Upper lobe of right lung (tissue), 1 donor: ENCODE data around the gene SRGAP3. TPM values are rescaled to one million over a fixed set of nuclear protein-coding genes. Genes with fewer than 3 reads are reported as not detected.

Source experiments
- ATAC-seq: fragments of 200-7000 bp; cut with Tn5 transposase; one replicate; pipeline ENCODE4 v1.9.1; 2020; ENCODE audit warnings: mild to moderate bottlenecking, moderate library complexity
- DNase-seq: peaks from one replicate; pipeline ENCODE4 v3.0.0-alpha.2; 2020
- H3K27ac ChIP-seq: fragments of 200-600 bp; one replicate; pipeline ENCODE4 v1.8.0; 2022
- H3K27me3 ChIP-seq: fragments of 200-600 bp; one replicate; pipeline ENCODE4 v1.8.0; 2022; ENCODE audit warnings: mild to moderate bottlenecking
- H3K36me3 ChIP-seq: fragments of 200-600 bp; one replicate; pipeline ENCODE4 v1.8.0; 2022
- H3K4me1 ChIP-seq: fragments of 200-600 bp; one replicate; pipeline ENCODE4 v1.8.0; 2022
- H3K4me3 ChIP-seq: fragments of 200-600 bp; one replicate; pipeline ENCODE4 v1.8.0; 2022; ENCODE audit warnings: mild to moderate bottlenecking
- H3K9me3 ChIP-seq: fragments of 200-600 bp; one replicate; pipeline ENCODE4 v1.8.0; 2022
- intact Hi-C: fragments of 100-400 bp; cut with DNase I; formaldehyde crosslinking; loops from one replicate; pipeline ENCODE4 v1.11.0; 2022
- total RNA-seq: library from RNA; stranded (reverse); fragmentation: NEBNext Ultra II Directional; extraction: Animal tissue kit (Norgen Biotek cat#: 25700); gene quantifications from one replicate; pipeline ENCODE4 v1.2.1, GENCODE V29; 2021
- TF ChIP-seq, protein P1 (sequence below): fragments of 200-600 bp; IDR thresholded peaks from one replicate; pipeline ENCODE4 v1.8.0; 2022; ENCODE audit warnings: antibody characterized with exemption
- donor health status: DM: no; HTN: yes; CAD: no; lungs with severe emphysema.

The SRGAP3 gene
- total RNA-seq, 1 donor from 2014 or later, result 3.2 TPM

- Histone ChIP-seq H3K27ac (no peak overlapping the region), H3K4me1 (peaks cover 10% of the 10 kb centered on the region), H3K9me3 (no peaks in the 10 kb centered on the region), H3K4me3 (no peak overlapping the region), H3K36me3 (no peaks in the 10 kb centered on the region), H3K27me3 (no peaks in the 10 kb centered on the region)
- DNase-seq (no peak), ATAC-seq (no peak)
- intact Hi-C loops, result no loop called here
- TF ChIP-seq, protein P1, sequence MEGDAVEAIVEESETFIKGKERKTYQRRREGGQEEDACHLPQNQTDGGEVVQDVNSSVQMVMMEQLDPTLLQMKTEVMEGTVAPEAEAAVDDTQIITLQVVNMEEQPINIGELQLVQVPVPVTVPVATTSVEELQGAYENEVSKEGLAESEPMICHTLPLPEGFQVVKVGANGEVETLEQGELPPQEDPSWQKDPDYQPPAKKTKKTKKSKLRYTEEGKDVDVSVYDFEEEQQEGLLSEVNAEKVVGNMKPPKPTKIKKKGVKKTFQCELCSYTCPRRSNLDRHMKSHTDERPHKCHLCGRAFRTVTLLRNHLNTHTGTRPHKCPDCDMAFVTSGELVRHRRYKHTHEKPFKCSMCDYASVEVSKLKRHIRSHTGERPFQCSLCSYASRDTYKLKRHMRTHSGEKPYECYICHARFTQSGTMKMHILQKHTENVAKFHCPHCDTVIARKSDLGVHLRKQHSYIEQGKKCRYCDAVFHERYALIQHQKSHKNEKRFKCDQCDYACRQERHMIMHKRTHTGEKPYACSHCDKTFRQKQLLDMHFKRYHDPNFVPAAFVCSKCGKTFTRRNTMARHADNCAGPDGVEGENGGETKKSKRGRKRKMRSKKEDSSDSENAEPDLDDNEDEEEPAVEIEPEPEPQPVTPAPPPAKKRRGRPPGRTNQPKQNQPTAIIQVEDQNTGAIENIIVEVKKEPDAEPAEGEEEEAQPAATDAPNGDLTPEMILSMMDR, result no peak
Measured at GRCh38 chr3:9026320-9027045, 223.0 kb downstream of the SRGAP3 start.

GRCh38 chr3:9024341-9024740, 225.1 kb downstream of the SRGAP3 start:
- Histone ChIP-seq H3K36me3 (no peaks in the 10 kb centered on the region), H3K4me3 (no peak overlapping the region), H3K4me1 (peaks cover 10% of the 10 kb centered on the region), H3K9me3 (no peaks in the 10 kb centered on the region), H3K27ac (no peak overlapping the region), H3K27me3 (no peaks in the 10 kb centered on the region)
- TF ChIP-seq, protein P1, result no peak
- intact Hi-C loops, result no loop called here
- no peak for ATAC-seq
- DNase-seq, result no peak

DNA sequence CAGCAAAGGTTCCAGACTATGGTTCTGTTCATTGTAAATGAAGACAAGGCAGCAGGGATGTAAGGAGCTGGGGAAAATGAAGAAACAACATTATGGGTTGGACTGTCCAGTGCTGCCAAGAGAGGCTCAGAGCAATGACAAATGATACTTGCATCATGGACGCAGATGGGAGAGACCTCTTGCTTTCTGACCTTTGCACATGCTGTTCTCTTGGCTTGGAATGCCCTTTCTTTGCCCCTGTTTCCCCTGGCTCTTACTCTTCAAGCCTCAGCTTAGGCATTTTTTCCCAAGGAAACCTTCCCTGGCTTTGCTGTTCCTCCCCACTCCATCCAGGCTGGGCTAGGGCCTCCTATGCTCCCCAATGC, 226.2 kb downstream of the SRGAP3 start:
- Histone ChIP-seq H3K27me3 (no peaks in the 10 kb centered on the region), H3K4me1 (peaks cover 7% of the 10 kb centered on the region), H3K9me3 (no peaks in the 10 kb centered on the region), H3K27ac (no peak overlapping the region), H3K36me3 (no peaks in the 10 kb centered on the region), H3K4me3 (no peak overlapping the region)
- intact Hi-C loops, result no loop called here
- TF ChIP-seq, protein P1, result no peak
- DNase-seq, result no peak
- no peak for ATAC-seq

GRCh38 chr3:9022305-9023225, 226.9 kb downstream of the SRGAP3 start:
- peaks cover 2% of the 10 kb centered on the region for H3K4me1 ChIP-seq
- intact Hi-C loops, result no loop called here
- no peak for DNase-seq

DNA sequence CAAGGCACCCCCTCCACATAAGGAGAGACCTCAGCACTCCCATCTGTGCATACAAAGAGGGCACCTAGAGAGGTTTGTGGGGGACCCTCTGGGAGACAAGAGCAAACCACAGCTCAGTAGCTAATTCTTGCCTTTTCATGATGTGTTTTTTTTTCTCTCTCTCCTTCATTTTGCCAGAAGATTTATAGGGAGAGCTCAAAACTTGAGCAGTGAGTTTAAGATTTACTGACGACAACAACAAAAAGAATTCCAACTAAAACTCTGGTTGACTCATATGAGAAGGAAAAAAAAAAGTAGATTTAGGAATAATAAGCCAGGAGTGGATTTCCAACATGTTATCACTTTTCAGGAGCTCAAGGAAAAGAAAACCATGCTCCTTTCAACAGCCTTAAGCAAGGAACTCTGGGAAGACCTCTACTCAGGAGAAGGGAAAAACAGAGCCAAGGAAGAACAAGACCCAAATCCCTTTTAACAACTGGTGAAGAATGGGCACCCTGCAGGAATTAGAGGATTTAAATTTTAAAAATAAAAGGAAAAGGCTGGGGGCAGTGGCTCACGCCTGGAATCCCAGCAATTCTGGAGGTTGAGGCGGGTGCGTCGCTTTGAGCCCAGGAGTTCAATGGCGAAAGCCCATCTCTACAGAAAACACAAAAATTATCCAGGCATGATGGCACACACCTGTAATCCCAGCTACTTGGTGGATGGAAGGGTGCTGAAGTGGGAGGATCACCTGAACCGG, 228.0 kb downstream of the SRGAP3 start:
- no peak overlapping the region for H3K27ac ChIP-seq
- intact Hi-C loops, result no loop called here
- H3K27me3 ChIP-seq, result no peaks in the 10 kb centered on the region
- TF ChIP-seq, protein P1, result no peak
- DNase-seq (no peak), ATAC-seq (no peak)
- H3K4me1 ChIP-seq, result no peaks in the 10 kb centered on the region
- H3K36me3 ChIP-seq, result no peaks in the 10 kb centered on the region
- no peaks in the 10 kb centered on the region for H3K9me3 ChIP-seq
- no peak overlapping the region for H3K4me3 ChIP-seq

More at GRCh38 chr3:9022305-9023225, 226.9 kb downstream of the SRGAP3 start:
- ATAC-seq, result no peak
- Histone ChIP-seq H3K27ac (no peak overlapping the region), H3K36me3 (no peaks in the 10 kb centered on the region), H3K4me3 (no peak overlapping the region), H3K9me3 (no peaks in the 10 kb centered on the region), H3K27me3 (no peaks in the 10 kb centered on the region)
- TF ChIP-seq, protein P1, result no peak
